H1 (cell line): ENCODE results near the gene YPEL4. TPM values are rescaled to one million over a fixed set of nuclear protein-coding genes. Genes with fewer than 3 reads are reported as not detected.
A peak's percentile ranks its signal among the peaks of the same experiment; 100 is the strongest.

Source experiments
- CHD2 ChIP-seq: IDR thresholded peaks from 2 replicates; pipeline ENCODE4 v1.6.1; 2012; ENCODE audit warnings: low read length, improper control_type of control experiment
- CHD7 ChIP-seq: fragments of 300-600 bp; sonication (generic); IDR thresholded peaks from 2 replicates; pipeline ENCODE4 v1.7.1; 2012; ENCODE audit warnings: low read length, moderate library complexity, mild to moderate bottlenecking, inconsistent platforms; ENCODE audit not compliant: insufficient replicate concordance
- CTCF ChIP-seq, 3 experiments: IDR thresholded peaks; 1 replicate in 2 of 3; 2 replicates in 1 of 3; pipeline versions ENCODE4 v1.5.1 to v1.6.1; 2011; ENCODE audit warnings: low read length in 3 of 3, mild to moderate bottlenecking in 3 of 3, inconsistent platforms in 2 of 3, low read depth in 1 of 3, moderate library complexity in 1 of 3; ENCODE audit not compliant: insufficient read depth in 1 of 3; ENCODE audit errors: control extremely low read depth in 1 of 3
- EP300 ChIP-seq, 2 experiments: IDR thresholded peaks; 1 replicate in 1 of 2; 2 replicates in 1 of 2; pipeline ENCODE4 v1.6.1; 2011 to 2012; ENCODE audit warnings: low read depth in 2 of 2, low read length in 2 of 2, mild to moderate bottlenecking in 2 of 2, borderline replicate concordance in 1 of 2, inconsistent platforms in 1 of 2, moderate library complexity in 1 of 2
- SIX5 ChIP-seq: IDR thresholded peaks from 2 replicates; pipeline ENCODE4 v1.6.1; 2011; ENCODE audit warnings: mild to moderate bottlenecking, low read depth, low read length
- SRF ChIP-seq: IDR thresholded peaks from 2 replicates; pipeline ENCODE4 v1.6.1; 2011; ENCODE audit warnings: mild to moderate bottlenecking, low read depth, low read length, moderate library complexity
- polyA plus RNA-seq, 7 experiments: library from polyadenylated mRNA; depleted of rRNA in 3 of 7; stranded (reverse) in 5 of 7; unstranded in 2 of 7; fragments of >200 nt in 5 of 7; fragments of 200-250 nt in 2 of 7; gene quantifications; 1 replicate in 5 of 7; 2 replicates in 1 of 7; 4 replicates in 1 of 7; pipeline versions ENCODE4 v1.2.1 to v1.2.3, GENCODE V29; 2011 to 2013; ENCODE audit warnings: missing spikeins in 2 of 7, mixed read lengths in 2 of 7
- total RNA-seq: library from RNA; stranded (reverse); fragmentation: NEBNext Ultra II Directional; extraction: Animal tissue kit (Norgen Biotek cat#: 25700); gene quantifications from 2 replicates; pipeline ENCODE4 v1.2.1, GENCODE V29; 2021

YPEL4 gene
- total and polyA plus RNA-seq, 2 of the 8 experiments (the other 6 are each of a cell fraction or from before 2014, with no cell fraction given) = 0.13 to 0.38 TPM

DNA sequence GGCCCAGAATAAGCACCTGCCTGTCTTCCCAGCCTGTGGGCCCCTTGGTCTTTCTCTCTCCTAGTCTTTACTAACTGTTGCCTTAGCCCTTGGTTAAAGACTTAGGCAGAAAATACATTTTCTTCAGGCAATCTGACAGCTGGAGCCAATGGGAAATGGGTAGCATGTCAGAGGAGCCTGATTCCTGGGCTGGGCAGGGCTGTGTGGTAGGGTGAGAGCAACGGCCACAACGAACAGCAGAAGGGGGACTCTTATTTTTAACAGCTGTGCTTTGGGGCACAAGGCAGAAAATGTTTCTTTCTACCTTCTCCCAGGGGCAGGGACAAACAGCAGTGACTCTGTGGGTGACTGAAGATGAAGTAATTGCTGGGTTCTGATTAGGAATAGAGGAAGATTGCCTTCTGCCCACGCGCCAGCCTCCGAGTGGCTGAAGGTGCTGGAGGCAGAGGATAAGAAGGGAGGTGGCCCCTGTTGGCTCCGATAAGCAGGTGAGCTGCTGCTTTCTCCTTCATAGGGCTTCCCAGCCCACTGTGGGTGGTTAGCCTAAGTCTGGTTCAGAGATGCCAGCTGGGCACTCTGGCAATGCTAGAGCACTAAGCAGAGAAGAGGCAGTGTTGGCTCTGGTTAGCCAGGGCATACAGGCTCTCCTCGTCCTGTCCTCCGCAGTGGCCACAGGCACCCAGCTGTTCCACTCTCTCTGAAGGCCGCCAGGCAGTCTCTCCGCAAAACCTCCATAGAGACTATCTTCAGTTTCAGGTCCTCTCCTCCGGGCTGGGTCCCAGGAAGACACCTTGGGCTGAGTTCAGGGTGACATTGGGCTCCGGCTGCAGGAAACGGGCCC lies 1.5 kb downstream of the YPEL4 start (continued):
- 0 out of 2 replicates have a peak, but pooled peaks have one; percentile 16 for TF ChIP-seq CHD2
- TF ChIP-seq EP300 (IDR thresholded peaks at IDR 0.05; ENCODE audit: borderline replicate concordance in 1 of 2, low read depth in 2 of 2, low read length in 2 of 2) = no peak
- TF ChIP-seq SIX5 = no peak
- no peak for TF ChIP-seq CHD7
- TF ChIP-seq CTCF (IDR thresholded peaks at IDR 0.05; ENCODE audit: control extremely low read depth in 1 of 3, insufficient read depth in 1 of 3, low read depth in 1 of 3, low read length in 3 of 3) = no peak
- TF ChIP-seq SRF = no peak
